Activated naive CD8-positive, alpha-beta T cell (primary cell): ENCODE data around the gene PANK2.
"Not testable (repeated sequence)": the region's sequence is repeated elsewhere in the genome, so short reads cannot be mapped to it uniquely, and the experiment has no call there.

Experiments
- H3K27ac Mint-ChIP-seq: one replicate; pipeline ENCODE4 v1.8.0; 2021; ENCODE audit warnings: mixed read lengths
- H3K27me3 Mint-ChIP-seq: one replicate; pipeline ENCODE4 v1.8.0; 2021; ENCODE audit warnings: mixed read lengths
- H3K36me3 Mint-ChIP-seq: one replicate; pipeline ENCODE4 v1.8.0; 2021; ENCODE audit warnings: mixed read lengths
- H3K4me1 Mint-ChIP-seq: one replicate; pipeline ENCODE4 v1.8.0; 2021; ENCODE audit warnings: low read depth, mixed read lengths
- H3K4me3 Mint-ChIP-seq: one replicate; pipeline ENCODE4 v1.8.0; 2021; ENCODE audit warnings: mild to moderate bottlenecking, mixed read lengths
- H3K9me3 Mint-ChIP-seq: one replicate; pipeline ENCODE4 v1.8.0; 2021; ENCODE audit warnings: low read depth, mixed read lengths

Gene PANK2

GRCh38 chr20:3863317-3863716 lies 25.9 kb upstream of the PANK2 start:
- Mint-ChIP-seq H3K9me3 (no peaks in the 10 kb centered on the region), H3K4me3 (no peak overlapping the region), H3K4me1 (no peaks in the 10 kb centered on the region), H3K36me3 (peaks cover 5% of the 10 kb centered on the region), H3K27me3 (no peaks in the 10 kb centered on the region), H3K27ac (no peak overlapping the region)

- Mint-ChIP-seq H3K27ac (no peak overlapping the region), H3K4me3 (no peak overlapping the region), H3K9me3 (no peaks in the 10 kb centered on the region), H3K4me1 (no peaks in the 10 kb centered on the region), H3K36me3 (peaks cover 5% of the 10 kb centered on the region), H3K27me3 (no peaks in the 10 kb centered on the region)
Measured at GRCh38 chr20:3864518-3864917, 24.7 kb upstream of the PANK2 start.

GRCh38 chr20:3865152-3865886 lies 23.9 kb upstream of the PANK2 start:
- no peak overlapping the region for H3K27ac Mint-ChIP-seq
- peaks cover 5% of the 10 kb centered on the region for H3K36me3 Mint-ChIP-seq
- no peaks in the 10 kb centered on the region for H3K9me3 Mint-ChIP-seq
- no peaks in the 10 kb centered on the region for H3K4me1 Mint-ChIP-seq
- no peaks in the 10 kb centered on the region for H3K27me3 Mint-ChIP-seq
- H3K4me3 Mint-ChIP-seq: no peak overlapping the region

- H3K27me3 Mint-ChIP-seq: no peaks in the 10 kb centered on the region
- no peak overlapping the region for H3K4me3 Mint-ChIP-seq
- H3K36me3 Mint-ChIP-seq: peaks cover 5% of the 10 kb centered on the region
- no peaks in the 10 kb centered on the region for H3K4me1 Mint-ChIP-seq
- H3K27ac Mint-ChIP-seq: no peak overlapping the region
- no peaks in the 10 kb centered on the region for H3K9me3 Mint-ChIP-seq
Measured at GRCh38 chr20:3865887-3866407, 23.2 kb upstream of the PANK2 start.

- no peak overlapping the region for H3K4me3 Mint-ChIP-seq
- peaks cover 5% of the 10 kb centered on the region for H3K36me3 Mint-ChIP-seq
- no peaks in the 10 kb centered on the region for H3K27me3 Mint-ChIP-seq
- H3K9me3 Mint-ChIP-seq: no peaks in the 10 kb centered on the region
- no peaks in the 10 kb centered on the region for H3K4me1 Mint-ChIP-seq
- H3K27ac Mint-ChIP-seq: no peak overlapping the region
Measured at GRCh38 chr20:3866464-3866863, 22.7 kb upstream of the PANK2 start.

GRCh38 chr20:3867802-3868201 lies 21.4 kb upstream of the PANK2 start:
- Mint-ChIP-seq H3K27ac (no peak overlapping the region), H3K36me3 (peaks cover 1% of the 10 kb centered on the region), H3K4me1 (no peaks in the 10 kb centered on the region)

GRCh38 chr20:3869839-3870634 lies 19.1 kb upstream of the PANK2 start:
- H3K27ac Mint-ChIP-seq: no peak overlapping the region

More at GRCh38 chr20:3867802-3868201, 21.4 kb upstream of the PANK2 start:
- no peaks in the 10 kb centered on the region for H3K9me3 Mint-ChIP-seq
- no peak overlapping the region for H3K4me3 Mint-ChIP-seq
- no peaks in the 10 kb centered on the region for H3K27me3 Mint-ChIP-seq

GRCh38 chr20:3871550-3872265 lies 17.5 kb upstream of the PANK2 start:
- H3K9me3 Mint-ChIP-seq: no peaks in the 10 kb centered on the region
- no peaks in the 10 kb centered on the region for H3K27me3 Mint-ChIP-seq
- H3K27ac Mint-ChIP-seq: no peak overlapping the region
- H3K4me3 Mint-ChIP-seq: no peak overlapping the region
- peaks cover 6% of the 10 kb centered on the region for H3K36me3 Mint-ChIP-seq
- H3K4me1 Mint-ChIP-seq: peaks cover 10% of the 10 kb centered on the region

More at GRCh38 chr20:3869839-3870634, 19.1 kb upstream of the PANK2 start:
- no peaks in the 10 kb centered on the region for H3K27me3 Mint-ChIP-seq
- no peak overlapping the region for H3K4me3 Mint-ChIP-seq
- no peaks in the 10 kb centered on the region for H3K9me3 Mint-ChIP-seq
- H3K36me3 Mint-ChIP-seq: peaks cover 6% of the 10 kb centered on the region
- H3K4me1 Mint-ChIP-seq: peaks cover 6% of the 10 kb centered on the region

- Mint-ChIP-seq H3K27me3 (no peaks in the 10 kb centered on the region), H3K36me3 (peaks cover 6% of the 10 kb centered on the region), H3K9me3 (no peaks in the 10 kb centered on the region), H3K27ac (no peak overlapping the region), H3K4me3 (no peak overlapping the region), H3K4me1 (peaks cover 10% of the 10 kb centered on the region)
Measured at GRCh38 chr20:3873507-3873906, 15.7 kb upstream of the PANK2 start.

- H3K27ac Mint-ChIP-seq: no peak overlapping the region
- peaks cover 6% of the 10 kb centered on the region for H3K36me3 Mint-ChIP-seq
Measured at GRCh38 chr20:3874194-3874844, 14.9 kb upstream of the PANK2 start.

GRCh38 chr20:3875378-3875974 lies 13.7 kb upstream of the PANK2 start:
- Mint-ChIP-seq H3K27me3 (no peaks in the 10 kb centered on the region), H3K9me3 (no peaks in the 10 kb centered on the region), H3K4me3 (no peak overlapping the region), H3K36me3 (peaks cover 6% of the 10 kb centered on the region), H3K27ac (no peak overlapping the region), H3K4me1 (peaks cover 10% of the 10 kb centered on the region)

More at GRCh38 chr20:3874194-3874844, 14.9 kb upstream of the PANK2 start:
- H3K27me3 Mint-ChIP-seq: no peaks in the 10 kb centered on the region
- H3K9me3 Mint-ChIP-seq: no peaks in the 10 kb centered on the region
- peaks cover 10% of the 10 kb centered on the region for H3K4me1 Mint-ChIP-seq
- no peak overlapping the region for H3K4me3 Mint-ChIP-seq

GRCh38 chr20:3876000-3876399 lies 13.2 kb upstream of the PANK2 start:
- H3K27me3 Mint-ChIP-seq: no peaks in the 10 kb centered on the region
- peaks cover 6% of the 10 kb centered on the region for H3K36me3 Mint-ChIP-seq
- H3K9me3 Mint-ChIP-seq: no peaks in the 10 kb centered on the region
- no peak overlapping the region for H3K4me3 Mint-ChIP-seq
- no peak overlapping the region for H3K27ac Mint-ChIP-seq
- H3K4me1 Mint-ChIP-seq: peaks cover 10% of the 10 kb centered on the region

- Mint-ChIP-seq H3K4me3 (no peak overlapping the region), H3K4me1 (peaks cover 10% of the 10 kb centered on the region), H3K36me3 (peaks cover 6% of the 10 kb centered on the region), H3K9me3 (no peaks in the 10 kb centered on the region), H3K27ac (no peak overlapping the region), H3K27me3 (no peaks in the 10 kb centered on the region)
Measured at GRCh38 chr20:3876676-3877075, 12.5 kb upstream of the PANK2 start.

GRCh38 chr20:3878921-3879274 lies 10.3 kb upstream of the PANK2 start:
- H3K27ac Mint-ChIP-seq, H3K4me3 Mint-ChIP-seq, H3K9me3 Mint-ChIP-seq, H3K36me3 Mint-ChIP-seq, H3K27me3 Mint-ChIP-seq, H3K4me1 Mint-ChIP-seq: not testable (repeated sequence)
